ENCODE results near the gene FAM25C. TPM values are rescaled to one million over a fixed set of nuclear protein-coding genes. Genes with fewer than 3 reads are reported as not detected.
"Not testable (repeated sequence)": the region's sequence is repeated elsewhere in the genome, so short reads cannot be mapped to it uniquely, and the experiment has no call there.

The FAM25C gene
- not detected for total RNA-seq

GRCh38 chr10:47999691-48000090, at the start of gene FAM25C:
FAM25C (minus strand) TSS chr10:47999791; CDS start chr10:47999765, 26 bp downstream.
- not testable (repeated sequence) for H3K4me1 ChIP-seq (ENCODE audit: insufficient read depth, low read length); H3K9me3 ChIP-seq (ENCODE audit: low read depth, low read length); H3K4me3 ChIP-seq (ENCODE audit: low read length); H3K27me3 ChIP-seq (ENCODE audit: insufficient read depth, low read length)

GRCh38 chr10:48044557-48044956, 45.0 kb upstream of the FAM25C start:
- H3K4me3 ChIP-seq (ENCODE audit: low read length); H3K27me3 ChIP-seq (ENCODE audit: insufficient read depth, low read length); H3K9me3 ChIP-seq (ENCODE audit: low read depth, low read length); H3K4me1 ChIP-seq (ENCODE audit: insufficient read depth, low read length): not testable (repeated sequence)

DNA sequence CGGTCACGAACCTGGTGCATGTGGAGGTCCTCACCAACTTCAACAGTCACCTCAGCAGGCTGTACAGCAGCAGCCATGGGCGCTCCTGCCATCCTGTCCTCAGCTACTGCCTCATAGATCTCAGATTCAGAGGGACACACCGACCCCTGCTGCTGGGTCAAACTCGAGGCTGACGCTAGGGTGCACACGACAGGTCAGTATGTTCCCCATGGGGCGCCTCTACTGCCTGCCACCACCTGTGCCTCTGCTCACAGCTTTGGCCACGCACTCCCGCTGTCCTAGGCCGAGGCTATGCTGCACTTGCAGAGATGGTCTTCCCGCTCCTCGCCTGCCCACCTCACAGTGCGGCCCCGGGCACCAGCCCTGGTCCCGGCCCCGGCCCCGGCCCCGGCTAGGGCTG, 31.8 kb upstream of the FAM25C start:
- H3K9me3 ChIP-seq (ENCODE audit: low read depth, low read length); H3K27me3 ChIP-seq (ENCODE audit: insufficient read depth, low read length); H3K4me3 ChIP-seq (ENCODE audit: low read length): not testable (repeated sequence)

GRCh38 chr10:48002306-48002705, 2.7 kb upstream of the FAM25C start:
- H3K27me3 ChIP-seq (ENCODE audit: insufficient read depth, low read length); H3K4me3 ChIP-seq (ENCODE audit: low read length); H3K4me1 ChIP-seq (ENCODE audit: insufficient read depth, low read length); H3K9me3 ChIP-seq (ENCODE audit: low read depth, low read length): not testable (repeated sequence)

More for the DNA sequence above, 31.8 kb upstream of the FAM25C start:
- not testable (repeated sequence) for H3K4me1 ChIP-seq (ENCODE audit: insufficient read depth, low read length)

DNA sequence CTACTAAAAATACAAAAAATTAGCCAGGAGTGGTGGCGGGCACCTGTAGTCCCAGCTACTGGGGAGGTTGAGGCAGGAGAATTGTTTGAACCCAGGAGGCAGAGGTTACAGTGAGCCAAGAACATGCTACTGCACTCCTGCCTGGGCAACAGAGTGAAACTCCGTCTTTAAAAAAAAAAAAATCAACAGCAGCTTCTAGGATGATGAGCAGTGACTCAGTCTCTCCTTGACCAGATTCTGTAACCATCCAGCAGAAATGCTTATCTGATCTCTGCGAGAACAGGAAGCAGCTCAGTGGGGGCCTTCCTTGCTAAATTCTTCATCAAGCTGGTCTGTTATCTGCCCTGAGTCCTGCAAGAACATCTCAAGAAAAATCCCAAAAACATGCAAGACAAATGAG, 5.5 kb downstream of the FAM25C start:
- not testable (repeated sequence) for H3K27me3 ChIP-seq (ENCODE audit: insufficient read depth, low read length); H3K4me3 ChIP-seq (ENCODE audit: low read length); H3K4me1 ChIP-seq (ENCODE audit: insufficient read depth, low read length); H3K9me3 ChIP-seq (ENCODE audit: low read depth, low read length)

DNA sequence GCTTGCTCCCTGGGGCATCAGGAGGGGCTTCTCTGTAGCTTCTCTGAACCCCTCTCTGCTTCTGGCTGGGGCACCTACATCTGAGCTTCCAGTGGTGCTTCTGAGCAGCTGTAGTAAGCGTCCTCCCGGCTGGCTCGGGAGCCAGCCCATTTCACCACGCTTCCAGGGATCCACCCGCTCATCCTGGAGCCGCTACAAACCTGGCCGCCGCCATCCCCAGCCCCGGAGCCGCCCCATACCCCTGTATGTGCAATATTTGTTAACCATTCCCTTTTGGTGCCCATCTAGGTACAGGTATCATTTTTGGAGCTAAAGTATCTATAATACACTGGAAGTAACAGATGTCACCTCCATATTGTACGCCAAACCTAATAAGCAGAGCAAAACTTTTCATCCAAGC, 7.0 kb downstream of the FAM25C start:
- H3K4me1 ChIP-seq (ENCODE audit: insufficient read depth, low read length); H3K9me3 ChIP-seq (ENCODE audit: low read depth, low read length); H3K4me3 ChIP-seq (ENCODE audit: low read length); H3K27me3 ChIP-seq (ENCODE audit: insufficient read depth, low read length): not testable (repeated sequence)

GRCh38 chr10:47991706-47992105, 7.9 kb downstream of the FAM25C start:
- H3K4me1 ChIP-seq (ENCODE audit: insufficient read depth, low read length); H3K9me3 ChIP-seq (ENCODE audit: low read depth, low read length): not testable (repeated sequence)

GRCh38 chr10:47990097-47990496, 9.5 kb downstream of the FAM25C start:
- H3K9me3 ChIP-seq (ENCODE audit: low read depth, low read length); H3K4me1 ChIP-seq (ENCODE audit: insufficient read depth, low read length); H3K27me3 ChIP-seq (ENCODE audit: insufficient read depth, low read length); H3K4me3 ChIP-seq (ENCODE audit: low read length): not testable (repeated sequence)

More at GRCh38 chr10:47991706-47992105, 7.9 kb downstream of the FAM25C start:
- not testable (repeated sequence) for H3K4me3 ChIP-seq (ENCODE audit: low read length); H3K27me3 ChIP-seq (ENCODE audit: insufficient read depth, low read length)

- H3K9me3 ChIP-seq (ENCODE audit: low read depth, low read length); H3K4me3 ChIP-seq (ENCODE audit: low read length); H3K4me1 ChIP-seq (ENCODE audit: insufficient read depth, low read length); H3K27me3 ChIP-seq (ENCODE audit: insufficient read depth, low read length): not testable (repeated sequence)
Observed at GRCh38 chr10:47989542-47989950, 10.0 kb downstream of the FAM25C start.

DNA sequence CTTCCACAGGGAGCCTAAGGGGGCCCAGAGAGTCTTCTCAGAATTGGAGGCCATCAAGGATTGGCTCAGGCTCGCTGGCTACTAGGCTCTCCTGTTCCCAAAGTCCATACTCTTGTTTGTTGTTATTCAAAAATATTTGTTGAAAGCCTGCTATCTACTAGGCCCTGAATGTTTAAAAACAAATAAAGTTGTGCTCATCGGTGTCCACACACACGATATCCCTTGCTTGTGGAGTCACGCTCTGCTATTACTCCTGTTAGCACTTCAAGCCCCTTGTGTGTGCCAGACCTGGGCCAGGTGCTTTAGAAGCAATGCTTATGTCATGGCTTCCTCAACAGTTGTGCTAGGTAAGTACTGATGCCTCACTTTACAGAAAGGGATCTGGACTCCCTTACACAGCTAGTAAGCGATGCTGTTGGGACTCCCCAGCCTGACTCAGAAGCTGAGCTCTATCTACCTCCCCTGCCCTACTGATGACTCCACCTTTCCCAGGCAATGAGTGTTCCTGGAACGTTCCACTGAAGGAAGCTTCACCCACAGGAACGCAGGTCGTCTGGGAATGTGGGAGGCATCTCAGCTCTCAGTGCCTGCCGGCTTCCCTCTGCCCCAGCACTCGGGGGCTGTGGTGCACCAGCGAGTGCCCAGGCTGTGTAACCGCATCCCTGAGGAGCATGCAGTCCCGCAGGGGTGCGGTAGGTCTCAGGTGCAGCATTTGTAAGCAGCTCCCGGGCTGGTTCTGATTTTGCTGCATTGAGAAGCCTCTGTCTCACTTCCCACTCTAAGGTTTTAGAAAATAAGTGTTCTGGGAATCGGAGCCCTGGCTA, 10.7 kb downstream of the FAM25C start:
- H3K4me1 ChIP-seq (ENCODE audit: insufficient read depth, low read length); H3K27me3 ChIP-seq (ENCODE audit: insufficient read depth, low read length); H3K9me3 ChIP-seq (ENCODE audit: low read depth, low read length); H3K4me3 ChIP-seq (ENCODE audit: low read length): not testable (repeated sequence)

- not testable (repeated sequence) for H3K27me3 ChIP-seq (ENCODE audit: insufficient read depth, low read length)
Observed at GRCh38 chr10:47987952-47988351, 11.6 kb downstream of the FAM25C start.

GRCh38 chr10:47986413-47987230, 13.0 kb downstream of the FAM25C start:
- not testable (repeated sequence) for H3K27me3 ChIP-seq (ENCODE audit: insufficient read depth, low read length); H3K4me1 ChIP-seq (ENCODE audit: insufficient read depth, low read length); H3K4me3 ChIP-seq (ENCODE audit: low read length); H3K9me3 ChIP-seq (ENCODE audit: low read depth, low read length)

More at GRCh38 chr10:47987952-47988351, 11.6 kb downstream of the FAM25C start:
- not testable (repeated sequence) for H3K4me3 ChIP-seq (ENCODE audit: low read length); H3K4me1 ChIP-seq (ENCODE audit: insufficient read depth, low read length); H3K9me3 ChIP-seq (ENCODE audit: low read depth, low read length)

- not testable (repeated sequence) for H3K27me3 ChIP-seq (ENCODE audit: insufficient read depth, low read length); H3K4me1 ChIP-seq (ENCODE audit: insufficient read depth, low read length); H3K9me3 ChIP-seq (ENCODE audit: low read depth, low read length); H3K4me3 ChIP-seq (ENCODE audit: low read length)
Observed at GRCh38 chr10:47975409-47975808, 24.2 kb downstream of the FAM25C start.

- H3K9me3 ChIP-seq (ENCODE audit: low read depth, low read length); H3K27me3 ChIP-seq (ENCODE audit: insufficient read depth, low read length); H3K4me1 ChIP-seq (ENCODE audit: insufficient read depth, low read length); H3K4me3 ChIP-seq (ENCODE audit: low read length): not testable (repeated sequence)
Observed at GRCh38 chr10:47973131-47973530, 26.5 kb downstream of the FAM25C start.

GRCh38 chr10:47972077-47972476, 27.5 kb downstream of the FAM25C start:
- not testable (repeated sequence) for H3K9me3 ChIP-seq (ENCODE audit: low read depth, low read length); H3K27me3 ChIP-seq (ENCODE audit: insufficient read depth, low read length); H3K4me1 ChIP-seq (ENCODE audit: insufficient read depth, low read length); H3K4me3 ChIP-seq (ENCODE audit: low read length)

DNA sequence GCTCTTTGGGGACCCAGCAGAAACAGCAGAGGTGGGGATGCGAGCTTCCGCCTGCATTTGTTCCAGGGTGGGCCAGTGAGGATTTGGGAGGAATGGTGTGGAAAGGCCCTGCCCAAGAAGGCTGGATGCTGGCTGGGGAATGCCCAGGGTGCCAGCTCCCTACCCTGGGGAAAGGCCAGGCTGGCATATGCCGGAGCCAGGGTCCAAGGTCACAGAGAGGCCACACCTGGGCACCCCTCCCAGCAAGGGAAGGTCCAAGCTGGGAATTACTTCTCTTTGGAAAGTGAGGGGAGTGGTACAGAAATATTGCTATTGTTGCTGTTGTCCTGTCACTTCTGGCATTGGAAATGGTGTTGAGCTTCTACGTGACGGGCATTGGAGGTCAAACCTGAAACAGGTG, 28.0 kb downstream of the FAM25C start:
- not testable (repeated sequence) for H3K27me3 ChIP-seq (ENCODE audit: insufficient read depth, low read length); H3K4me1 ChIP-seq (ENCODE audit: insufficient read depth, low read length); H3K9me3 ChIP-seq (ENCODE audit: low read depth, low read length); H3K4me3 ChIP-seq (ENCODE audit: low read length)

Data from mononuclear cell (primary cell).